ENCODE results near the gene TMEM89. TPM values are rescaled to one million over a fixed set of nuclear protein-coding genes. Genes with fewer than 3 reads are reported as not detected.

TMEM89 gene, protein sequence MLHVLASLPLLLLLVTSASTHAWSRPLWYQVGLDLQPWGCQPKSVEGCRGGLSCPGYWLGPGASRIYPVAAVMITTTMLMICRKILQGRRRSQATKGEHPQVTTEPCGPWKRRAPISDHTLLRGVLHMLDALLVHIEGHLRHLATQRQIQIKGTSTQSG
- polyA plus RNA-seq (ENCODE audit: insufficient read length in 4 of 4), result under 1 TPM in 1 of 4 donors, not detected in 3; 0.21 TPM

DNA sequence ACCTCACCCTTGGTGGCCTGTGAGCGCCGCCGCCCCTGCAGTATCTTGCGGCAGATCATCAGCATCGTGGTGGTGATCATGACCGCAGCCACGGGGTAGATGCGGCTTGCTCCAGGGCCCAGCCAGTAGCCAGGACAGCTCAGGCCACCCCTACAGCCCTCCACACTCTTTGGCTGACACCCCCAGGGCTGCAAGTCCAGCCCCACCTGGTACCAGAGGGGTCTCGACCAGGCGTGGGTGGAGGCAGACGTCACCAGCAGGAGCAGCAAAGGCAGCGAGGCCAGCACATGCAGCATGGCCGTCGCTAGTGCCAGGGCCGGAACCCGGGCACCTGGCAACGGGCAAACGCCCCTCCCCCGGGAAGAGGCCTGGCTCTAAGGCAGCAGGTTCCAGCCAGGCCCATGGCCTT is at the start of gene TMEM89:
Gene TMEM89 (minus strand): TSS at position 309 of the 409 bp plus-strand sequence. CDS start 13 bp downstream, at position 296.
- no peak for DNase-seq (ENCODE audit: low read depth in 4 of 4, low spot score in 3 of 4)

DNA sequence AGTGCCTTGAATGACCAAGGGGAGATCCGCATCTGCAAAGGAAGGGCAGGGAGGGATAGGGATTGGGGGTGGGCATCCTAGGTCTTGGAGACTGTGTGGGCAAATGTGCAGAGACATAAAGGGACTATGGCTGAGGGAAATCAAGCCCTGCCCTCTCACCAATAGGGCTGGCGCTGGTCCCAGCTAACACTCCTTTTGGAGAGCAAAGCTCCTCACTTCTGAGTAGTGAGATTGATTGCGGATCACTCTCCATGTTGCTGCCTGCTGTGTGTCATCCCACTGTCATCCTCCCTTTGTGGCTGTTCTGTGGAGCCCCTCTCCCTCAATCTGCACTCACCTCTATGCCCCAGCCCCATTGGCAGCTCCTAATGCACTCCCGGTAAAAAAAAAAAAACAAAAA is 43.4 kb upstream of the TMEM89 start:
- no peak for DNase-seq (ENCODE audit: low read depth in 4 of 4, low spot score in 3 of 4)

DNA sequence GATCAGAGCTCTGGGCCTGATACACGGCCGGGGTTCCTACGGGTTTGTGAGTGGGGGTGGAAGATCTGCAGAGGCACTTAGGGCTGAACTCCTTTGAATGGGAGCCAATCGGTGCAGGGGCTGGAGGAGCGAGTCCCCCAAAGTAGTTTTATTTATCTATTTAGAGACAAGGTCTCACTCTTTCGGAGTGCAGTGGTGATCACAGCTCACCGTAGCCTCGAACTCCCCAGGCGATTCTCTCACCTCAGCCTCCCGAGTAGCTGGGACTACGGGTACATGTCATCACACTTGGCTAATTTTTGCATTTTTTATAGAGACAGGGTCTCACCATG is 42.7 kb upstream of the TMEM89 start:
- DNase-seq (ENCODE audit: low read depth in 4 of 4, low spot score in 3 of 4), result no peak

DNA sequence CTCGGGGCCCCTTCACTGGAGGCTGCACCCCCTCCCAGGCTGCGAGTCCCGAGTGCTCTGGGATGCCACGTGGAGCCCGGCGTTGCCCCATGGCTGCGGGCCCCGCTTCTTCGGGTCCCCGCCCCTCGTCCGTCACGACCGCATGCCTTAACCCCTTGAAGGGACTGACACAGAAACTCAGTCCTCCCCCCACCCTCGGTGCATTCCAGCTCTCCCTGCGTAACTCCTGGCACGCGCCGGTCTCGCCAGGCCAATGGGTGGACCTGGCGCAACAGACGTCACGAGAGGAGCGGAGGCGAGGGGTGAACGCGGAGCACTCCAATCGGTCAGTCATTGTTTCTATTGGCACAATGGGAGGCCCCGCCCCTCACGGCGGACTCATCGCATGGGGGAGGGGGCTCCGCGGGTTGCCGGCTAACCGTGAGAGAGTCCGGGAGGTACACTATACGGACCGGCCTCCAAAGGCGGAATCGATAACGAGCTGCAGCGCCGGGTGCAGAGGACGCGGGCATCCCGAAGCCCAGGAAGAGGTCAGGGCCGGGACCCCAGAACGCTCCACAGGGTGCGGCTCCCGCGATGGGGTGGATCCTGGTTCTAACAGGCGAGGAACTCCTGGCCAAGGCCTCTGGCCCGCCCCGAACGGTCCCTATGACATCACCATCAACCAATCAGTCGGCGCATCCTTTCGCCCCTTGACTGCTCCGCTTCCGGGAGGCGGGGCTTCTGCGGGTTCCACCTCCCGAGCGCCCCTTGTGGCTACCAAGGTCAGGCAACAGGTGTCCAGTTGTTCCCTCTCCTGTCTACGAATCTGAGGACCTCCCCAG is 42.1 kb upstream of the TMEM89 start:
- peak; percentile 81 to 89 (median 86) for DNase-seq (ENCODE audit: low read depth in 4 of 4, low spot score in 3 of 4)

DNA sequence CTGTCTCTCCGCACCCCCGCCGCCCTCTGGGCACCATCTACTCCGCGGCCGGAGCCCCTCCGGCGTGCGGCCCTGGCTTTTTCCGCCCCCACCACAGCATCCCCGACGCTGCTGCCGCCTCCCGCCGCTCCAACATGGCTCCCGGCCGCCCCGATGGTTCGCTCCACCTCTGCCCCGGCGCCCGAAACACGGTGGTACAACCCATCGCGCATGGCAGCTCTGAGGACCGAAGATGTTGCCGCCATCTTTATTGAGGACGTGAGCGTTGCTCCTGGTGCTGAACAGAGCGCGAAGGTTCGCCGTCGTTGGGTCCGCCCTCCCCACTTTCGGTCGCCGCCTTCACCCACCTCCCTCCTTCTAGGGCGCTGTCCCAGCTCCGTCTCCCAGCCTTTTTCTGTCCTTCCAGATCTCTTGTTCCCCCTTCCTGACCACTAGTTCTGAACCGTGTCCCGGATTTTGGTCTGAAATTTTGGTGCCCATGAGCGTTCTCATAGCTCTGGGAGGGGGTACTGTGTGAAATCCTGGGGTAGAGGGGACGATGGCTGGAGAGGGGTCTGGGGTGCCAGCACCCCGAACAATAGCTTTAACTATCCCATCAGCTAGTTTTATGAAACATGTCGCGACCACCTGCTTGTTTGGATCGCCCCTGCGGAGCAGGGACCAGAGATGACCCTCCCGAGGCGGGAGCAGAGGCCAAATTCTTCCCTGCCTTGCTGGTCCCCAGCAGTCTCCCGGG is 41.4 kb upstream of the TMEM89 start, which contains the start of gene CELSR3:
Gene CELSR3 (minus strand): TSS at position 134 of the 736 bp plus-strand sequence. CDS start 252 bp downstream, outside the sequence.
- DNase-seq (ENCODE audit: low read depth in 4 of 4, low spot score in 3 of 4), result peak in 3 of 4 donors; percentile 43 to 57 (median 53)

DNA sequence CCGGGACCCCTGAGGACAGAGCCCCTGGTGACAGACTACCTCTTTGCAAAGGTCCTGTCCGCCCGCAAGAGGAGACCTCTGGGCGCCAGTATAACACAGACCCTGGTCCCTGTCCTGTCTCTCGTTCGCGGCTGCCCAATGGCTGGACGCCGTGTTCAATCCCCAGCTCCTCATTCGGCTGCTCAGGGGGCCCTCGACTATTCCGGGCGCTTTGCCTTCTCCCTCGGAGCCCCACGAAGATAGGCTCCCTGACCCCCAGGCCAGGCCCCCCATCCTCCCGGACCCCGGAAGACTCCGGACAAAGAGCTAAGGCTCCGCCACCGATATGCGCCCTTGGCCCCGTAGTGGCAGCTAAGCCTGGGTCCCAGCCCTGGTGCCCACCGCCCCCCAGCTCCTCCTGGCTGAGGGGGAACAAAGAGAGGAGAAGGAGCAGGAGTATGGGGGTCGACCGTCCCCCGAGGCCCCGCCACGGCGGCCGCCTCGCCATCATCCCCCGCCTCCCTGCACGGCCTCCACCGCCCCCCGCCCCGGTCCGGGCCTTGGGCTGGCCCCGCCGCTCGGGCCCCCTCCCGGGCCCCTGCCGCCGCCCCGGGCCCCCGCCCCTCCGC is 40.7 kb upstream of the TMEM89 start:
- DNase-seq (ENCODE audit: low read depth in 4 of 4, low spot score in 3 of 4), result no peak

DNA sequence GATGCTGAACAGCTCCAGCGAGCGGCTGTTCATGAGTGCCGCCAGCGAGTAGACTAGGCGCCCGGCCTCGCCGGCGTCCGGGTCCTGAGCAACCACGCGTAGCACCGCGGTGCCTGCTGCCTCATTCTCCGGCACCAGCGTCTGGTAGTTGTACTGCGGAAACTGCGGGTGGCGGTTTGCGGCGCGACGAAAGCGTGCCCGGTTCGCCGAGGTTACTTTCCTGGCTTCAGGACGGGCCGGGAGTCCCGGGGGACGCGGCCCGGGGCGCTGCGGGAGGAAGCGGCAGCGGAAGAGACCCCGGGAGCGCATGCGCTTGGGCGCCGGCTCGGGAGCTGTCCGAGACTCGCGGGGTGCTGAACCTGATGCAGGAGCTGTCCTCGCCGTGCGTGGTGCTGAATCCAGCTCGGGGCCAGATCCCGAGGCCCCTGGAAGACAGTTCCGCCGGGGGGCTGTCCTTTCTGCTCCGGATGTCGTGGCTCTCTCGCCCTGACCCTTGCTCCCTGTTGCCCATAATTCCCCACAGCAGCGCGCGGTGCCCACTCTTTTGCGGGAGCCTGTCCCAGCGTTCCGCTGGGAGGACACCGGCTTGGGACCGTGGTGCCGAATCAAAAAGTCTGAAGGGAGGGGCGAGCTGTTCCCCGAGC is 40.1 kb upstream of the TMEM89 start:
- peak in 2 of 4 donors; percentile 49 to 69 for DNase-seq (ENCODE audit: low read depth in 4 of 4, low spot score in 3 of 4)

DNA sequence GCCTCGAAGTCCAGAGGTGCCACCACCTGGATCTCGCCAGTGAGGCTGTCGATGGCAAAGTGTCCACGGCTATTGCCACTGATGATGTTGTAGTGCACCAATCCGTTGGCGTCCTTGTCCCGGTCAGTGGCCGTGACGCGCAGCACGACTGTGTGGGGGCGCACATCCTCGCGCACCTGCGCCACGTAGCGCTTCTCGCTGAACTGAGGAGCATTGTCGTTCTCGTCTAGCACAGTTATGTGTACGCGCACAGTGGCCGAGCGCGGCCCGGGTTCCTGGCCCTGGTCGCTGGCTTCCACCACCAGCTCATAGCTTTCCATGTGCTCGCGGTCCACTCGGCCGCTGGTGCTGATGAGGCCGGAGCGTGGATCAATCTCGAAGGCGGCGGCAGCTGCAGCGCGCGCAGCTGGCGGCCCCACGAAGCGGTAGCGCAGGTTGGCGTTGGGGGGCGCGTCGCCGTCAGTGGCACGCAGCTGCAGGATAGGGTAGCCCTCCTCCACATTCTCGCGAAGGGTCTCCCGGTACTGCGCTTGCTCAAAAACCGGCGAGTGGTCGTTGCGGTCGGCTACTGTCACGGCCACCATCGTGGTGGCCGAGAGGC is 39.3 kb upstream of the TMEM89 start:
- DNase-seq (ENCODE audit: low read depth in 4 of 4, low spot score in 3 of 4), result no peak

DNA sequence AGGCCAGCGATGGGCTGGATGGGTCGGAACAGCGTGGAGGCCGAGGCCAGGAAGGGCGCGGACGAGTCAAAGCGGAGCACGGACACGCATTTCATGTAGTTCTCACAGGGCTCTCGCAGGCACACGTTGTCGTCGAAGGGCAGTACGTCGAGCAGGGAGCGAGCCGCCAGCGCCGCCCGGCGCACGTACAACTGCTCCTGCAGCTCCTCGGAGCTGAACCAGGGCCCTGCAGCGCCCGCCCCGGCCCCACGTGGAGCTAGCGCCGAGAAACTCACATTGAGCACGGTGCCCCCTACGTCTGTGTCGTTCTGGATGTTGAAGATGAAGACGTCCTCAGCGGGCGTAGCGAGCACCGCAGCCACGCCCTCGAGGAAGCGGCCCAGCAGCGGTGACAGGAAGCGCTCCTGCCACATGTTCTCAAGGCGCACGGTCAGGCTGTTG is 35.3 kb upstream of the TMEM89 start:
- no peak for DNase-seq (ENCODE audit: low read depth in 4 of 4, low spot score in 3 of 4)

DNA sequence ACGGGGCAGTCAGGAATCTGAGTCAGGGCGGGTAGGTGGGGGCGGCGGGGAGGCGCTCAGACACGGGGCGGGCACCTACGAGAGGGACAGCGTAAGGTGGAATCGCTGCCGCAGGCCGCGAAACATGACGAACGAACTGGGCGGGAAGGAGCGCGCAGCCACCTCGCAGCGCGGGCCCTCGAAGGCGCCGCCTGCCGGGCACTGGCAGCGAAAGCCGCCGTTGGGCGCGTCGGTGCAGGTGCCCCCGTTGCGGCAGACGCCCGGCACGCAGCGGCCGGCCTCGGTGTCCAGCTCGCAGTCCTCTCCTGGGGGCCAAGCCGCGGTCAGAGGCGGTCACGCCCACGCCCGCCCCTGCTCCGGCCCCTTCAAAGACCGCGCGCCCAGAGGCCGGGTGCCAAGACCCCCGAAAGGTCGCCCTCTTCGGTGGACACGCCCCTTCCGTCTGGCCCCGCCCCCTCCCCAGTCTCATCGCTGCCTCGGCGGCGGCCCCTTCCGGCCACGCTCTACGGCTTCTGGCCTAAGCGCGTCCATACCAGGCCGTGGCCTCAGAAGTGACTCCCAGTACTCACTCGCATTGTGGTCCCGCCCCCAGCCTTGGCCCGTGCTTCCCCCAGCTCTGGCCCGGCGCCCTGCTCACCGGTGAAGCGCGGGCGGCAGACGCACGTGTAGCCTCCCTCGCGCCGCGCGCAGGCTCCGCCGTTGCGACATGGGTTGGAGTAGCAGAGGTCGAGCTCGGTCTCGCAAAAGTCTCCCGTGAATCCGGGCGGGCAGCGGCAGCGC is 34.7 kb upstream of the TMEM89 start:
- DNase-seq (ENCODE audit: low read depth in 4 of 4, low spot score in 3 of 4), result peak in 2 of 4 donors; percentile 61 to 66

DNA sequence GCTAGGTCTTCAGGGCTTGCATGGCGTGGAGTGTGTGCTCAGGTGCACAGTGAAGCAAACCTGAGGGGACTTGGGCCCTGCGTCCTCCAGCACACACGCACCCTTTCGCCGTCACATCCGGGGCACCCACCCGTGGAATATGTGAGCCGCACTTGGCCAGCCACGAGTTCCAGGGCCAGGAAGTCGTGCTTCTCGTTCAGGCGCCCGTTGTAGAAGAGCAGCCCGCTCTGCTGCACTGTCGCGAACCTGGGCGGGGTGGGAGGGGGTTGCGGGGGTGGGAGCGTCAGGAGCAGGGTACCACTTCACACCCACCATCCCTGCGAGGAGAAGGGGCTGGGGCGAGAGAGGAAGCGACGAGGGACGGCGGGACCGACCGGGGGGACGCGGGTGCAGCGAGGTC is 34.0 kb upstream of the TMEM89 start:
- DNase-seq (ENCODE audit: low read depth in 4 of 4, low spot score in 3 of 4), result no peak

DNA sequence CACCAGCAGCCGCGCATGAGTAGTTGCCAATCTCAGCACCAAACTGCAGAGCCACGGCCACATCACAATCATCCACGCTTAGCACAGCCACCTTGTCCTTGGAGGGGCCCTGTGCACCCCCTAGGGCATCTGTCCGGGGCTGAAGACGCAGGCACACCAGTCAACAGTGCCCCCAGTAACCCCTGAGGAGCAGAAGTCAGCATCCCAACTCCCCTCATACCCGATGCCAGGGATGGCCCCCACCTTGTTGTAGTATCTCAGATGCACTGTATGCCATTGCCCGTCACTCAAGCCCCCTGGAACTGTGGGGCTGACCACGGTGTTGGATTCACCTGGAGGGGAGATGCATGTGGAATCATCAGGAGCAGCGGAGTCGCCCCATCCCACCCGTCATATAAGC is 33.5 kb upstream of the TMEM89 start:
- no peak for DNase-seq (ENCODE audit: low read depth in 4 of 4, low spot score in 3 of 4)

DNA sequence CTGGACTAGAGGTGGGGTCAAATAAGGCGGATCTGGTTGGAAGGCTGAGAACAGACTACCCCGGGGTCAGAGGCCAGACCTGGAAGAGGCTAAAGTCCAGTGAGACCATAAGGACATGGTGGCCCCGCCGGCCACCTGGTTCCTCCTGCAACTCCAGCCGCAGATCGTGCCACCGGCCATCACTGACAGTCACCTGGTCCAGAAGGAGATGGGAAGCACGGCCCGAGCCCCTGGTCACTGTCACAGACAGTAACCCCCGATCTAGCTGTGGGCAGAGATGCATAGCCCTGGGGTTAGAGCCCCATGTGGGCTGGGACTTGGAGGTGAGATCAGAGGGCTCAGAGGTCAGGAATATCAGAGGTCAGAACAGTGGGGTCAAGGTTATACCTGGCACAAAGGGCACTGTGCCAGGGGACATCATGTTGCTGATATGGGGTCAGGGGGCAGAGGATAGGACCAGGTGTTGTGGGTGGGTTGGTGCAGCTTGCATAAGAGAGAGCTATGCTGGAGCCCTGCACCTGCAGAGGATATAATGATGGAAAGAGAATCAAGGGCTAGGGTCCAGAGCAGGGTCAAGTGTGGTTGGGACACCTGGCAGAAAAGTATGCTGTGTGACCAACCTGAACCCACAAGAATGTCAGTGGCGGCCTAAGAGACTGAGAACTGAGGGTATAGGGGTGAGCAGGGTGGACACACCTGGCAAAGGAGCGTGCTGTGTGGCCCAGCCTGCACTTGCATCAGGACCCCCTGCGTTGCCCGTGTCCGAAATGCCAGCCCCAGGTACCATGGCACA is 31.6 kb upstream of the TMEM89 start:
- DNase-seq (ENCODE audit: low read depth in 4 of 4, low spot score in 3 of 4), result no peak

DNA sequence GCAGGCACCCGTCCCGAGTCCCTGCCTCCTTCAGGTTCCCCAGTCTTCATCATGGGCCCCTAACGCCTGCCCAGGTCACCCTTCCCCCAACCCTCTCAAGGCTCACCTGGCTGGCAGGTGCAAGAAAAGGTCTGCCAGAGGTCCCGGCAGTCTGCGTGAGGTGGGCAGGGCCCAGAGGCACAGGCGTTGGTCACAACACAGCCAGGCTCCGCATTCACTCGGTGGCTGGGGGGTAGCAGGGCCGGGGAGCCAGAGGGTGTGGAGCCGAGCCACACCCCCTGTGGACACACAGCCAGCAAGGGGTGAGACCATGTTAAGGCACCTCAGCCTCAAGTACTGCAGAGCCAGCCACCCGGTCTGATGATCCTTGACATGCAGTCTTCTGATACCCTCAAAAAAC is 30.2 kb upstream of the TMEM89 start:
- no peak for DNase-seq (ENCODE audit: low read depth in 4 of 4, low spot score in 3 of 4)

DNA sequence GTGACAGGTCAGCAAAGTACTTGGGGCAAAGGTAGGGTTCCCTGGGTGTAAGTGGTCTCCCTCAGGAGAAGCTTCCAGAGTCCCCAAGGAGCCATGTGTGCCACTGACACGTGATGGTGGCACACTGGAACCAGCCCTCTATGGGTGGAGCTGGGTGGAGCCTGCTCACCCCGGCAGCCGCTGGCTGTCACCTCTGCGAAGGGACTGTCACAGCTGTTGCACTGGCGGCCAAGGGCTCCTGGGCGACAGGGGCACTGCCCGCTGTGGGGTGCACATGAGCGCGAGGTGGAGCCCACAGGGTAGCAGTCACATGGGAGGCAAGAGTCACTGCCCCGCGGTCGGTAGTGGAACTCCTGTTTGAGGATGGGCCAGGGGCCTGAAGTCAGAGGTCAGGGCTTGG is 29.2 kb upstream of the TMEM89 start:
- no peak for DNase-seq (ENCODE audit: low read depth in 4 of 4, low spot score in 3 of 4)

DNA sequence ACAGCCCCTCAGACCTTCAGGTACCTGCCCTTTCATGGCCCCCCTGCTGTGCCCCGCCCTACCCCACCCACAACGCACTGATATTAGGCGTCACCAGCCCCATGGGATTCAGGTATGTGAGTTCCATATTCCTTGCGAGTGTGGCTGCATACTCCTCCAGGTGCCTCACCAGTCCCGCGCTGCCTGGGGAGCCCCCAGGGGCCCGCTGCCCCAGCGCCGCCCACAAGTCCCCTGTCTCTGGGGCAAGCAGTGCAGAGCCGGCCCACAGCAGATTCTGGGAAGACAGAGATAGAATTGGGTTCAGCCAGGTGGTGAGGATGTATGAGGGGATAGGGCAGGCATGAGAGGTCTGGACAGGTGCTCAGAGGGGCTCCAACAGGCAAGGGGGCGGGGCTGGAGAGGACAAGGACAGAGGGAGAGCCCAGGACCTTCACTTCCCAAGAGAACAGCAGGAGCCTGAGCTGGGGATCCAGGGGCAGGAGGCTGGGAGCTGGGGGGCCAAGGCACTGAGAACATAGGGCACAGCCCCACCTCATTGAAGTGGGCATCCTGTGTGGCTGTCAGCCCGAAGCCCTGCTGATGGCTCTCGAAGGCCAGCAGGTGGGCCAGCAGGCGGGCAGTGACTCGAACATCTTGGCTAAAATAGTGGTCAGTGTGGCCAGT is 26.8 kb upstream of the TMEM89 start:
- DNase-seq (ENCODE audit: low read depth in 4 of 4, low spot score in 3 of 4), result no peak

DNA sequence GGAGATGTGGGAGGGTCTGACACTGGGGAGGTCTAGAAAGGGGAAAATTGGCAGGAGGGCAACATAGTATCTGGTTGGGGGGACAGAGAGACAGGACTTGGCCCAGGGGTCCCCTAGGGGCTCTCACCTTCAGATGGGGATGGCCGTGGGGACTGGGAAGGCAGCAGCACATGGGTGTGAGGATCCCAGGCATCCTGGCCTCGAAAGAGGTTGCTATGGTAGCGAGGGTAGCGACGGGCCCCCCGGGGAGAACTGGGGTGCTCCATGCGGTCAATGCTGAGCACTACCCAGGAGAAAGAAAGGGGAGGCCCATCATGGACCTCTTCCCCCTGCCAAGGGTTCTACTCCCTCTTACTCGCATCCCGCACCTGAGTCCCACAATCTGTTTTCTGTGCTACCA is 26.1 kb upstream of the TMEM89 start:
- no peak for DNase-seq (ENCODE audit: low read depth in 4 of 4, low spot score in 3 of 4)

All from right renal pelvis (tissue), 4 donors.